ENCODE measurements around the gene MMP17. TPM values are rescaled to one million over a fixed set of nuclear protein-coding genes. Genes with fewer than 3 reads are reported as not detected.
A peak's percentile ranks its signal among the peaks of the same experiment; 100 is the strongest.

Gene MMP17
- polyA plus RNA-seq, 3 donors = 2.8 to 78.3 (median 3.0) TPM

- Histone ChIP-seq H3K4me3 (replicated peaks in 1 of 3; ENCODE audit: low read depth in 2 of 3, low read length in 3 of 3) (no peak overlapping the region), H3K27me3 (ENCODE audit: control insufficient read depth in 2 of 2, insufficient read depth in 2 of 2, low read length in 2 of 2) (no peaks in the 10 kb centered on the region), H3K36me3 (replicated peaks in 1 of 2; ENCODE audit: control insufficient read depth in 1 of 2, insufficient read depth in 2 of 2, low read length in 2 of 2) (no peaks in the 10 kb centered on the region), H3K9ac (ENCODE audit: insufficient read depth, low read length, poor library complexity, severe bottlenecking) (no peak overlapping the region), H3K27ac (ENCODE audit: low read depth in 1 of 2, low read length in 2 of 2) (no peak overlapping the region), H3K9me3 (replicated peaks in 1 of 2; ENCODE audit: control insufficient read depth in 1 of 2, insufficient read depth in 1 of 2, low read length in 2 of 2) (no peaks in the 10 kb centered on the region), H2AFZ (ENCODE audit: insufficient read depth, low read depth, low read length, poor library complexity, severe bottlenecking) (no peak overlapping the region), H3K4me1 (ENCODE audit: control insufficient read depth in 1 of 2, insufficient read depth in 2 of 2, low read length in 2 of 2) (peaks cover 44 to 57% of the 10 kb centered on the region in 2 donors), H3K4me2 (replicated peaks; ENCODE audit: extremely low read depth, low read length, poor library complexity, severe bottlenecking) (no peak overlapping the region), H4K20me1 (ENCODE audit: insufficient read depth, low read length) (no peaks in the 10 kb centered on the region), H3K79me2 (ENCODE audit: insufficient read depth, low read length) (no peaks in the 10 kb centered on the region)
- intact Hi-C loops (cut with micrococcal nuclease) = no loop called here
- H3K9me3 Mint-ChIP-seq = peaks cover 0 to 2% (median 0%) of the 10 kb centered on the region in 7 donors
- no peaks in the 10 kb centered on the region for H3K36me3 Mint-ChIP-seq
- peaks cover 48% of the 10 kb centered on the region for H3K4me1 Mint-ChIP-seq
- H3K27me3 Mint-ChIP-seq (ENCODE audit: low read depth in 3 of 3) = peaks cover 1 to 6% (median 2%) of the 10 kb centered on the region in 3 donors
- 88% methylated on average over 8 of the region's 20 CpGs for WGBS (ENCODE audit: insufficient coverage)
- H3K4me3 Mint-ChIP-seq = no peak overlapping the region
- no peak for TF ChIP-seq CTCF (IDR thresholded peaks at IDR 0.05)
- peak overlapping the region in 3 of 7 donors; percentile 7 to 58 (median 11) for H3K27ac Mint-ChIP-seq
- no peak for DNase-seq
Measured at GRCh38 chr12:131865180-131865875, 37.1 kb downstream of the MMP17 start.

GRCh38 chr12:131867471-131867870, 39.3 kb downstream of the MMP17 start:
- no peak overlapping the region for H3K4me2 ChIP-seq (replicated peaks; ENCODE audit: extremely low read depth, low read length, poor library complexity, severe bottlenecking)

More at GRCh38 chr12:131867471-131867870, 39.3 kb downstream of the MMP17 start:
- Histone ChIP-seq H3K27me3 (ENCODE audit: control insufficient read depth in 2 of 2, insufficient read depth in 2 of 2, low read length in 2 of 2) (no peaks in the 10 kb centered on the region), H3K9ac (ENCODE audit: insufficient read depth, low read length, poor library complexity, severe bottlenecking) (no peak overlapping the region), H2AFZ (ENCODE audit: insufficient read depth, low read depth, low read length, poor library complexity, severe bottlenecking) (peak overlapping the region; percentile 61), H3K79me2 (ENCODE audit: insufficient read depth, low read length) (no peaks in the 10 kb centered on the region), H3K27ac (ENCODE audit: low read depth in 1 of 2, low read length in 2 of 2) (no peak overlapping the region), H3K4me1 (ENCODE audit: control insufficient read depth in 1 of 2, insufficient read depth in 2 of 2, low read length in 2 of 2) (peaks cover 34 to 48% of the 10 kb centered on the region in 2 donors), H3K4me3 (replicated peaks in 1 of 3; ENCODE audit: low read depth in 2 of 3, low read length in 3 of 3) (no peak overlapping the region), H3K36me3 (replicated peaks in 1 of 2; ENCODE audit: control insufficient read depth in 1 of 2, insufficient read depth in 2 of 2, low read length in 2 of 2) (no peaks in the 10 kb centered on the region), H3K9me3 (replicated peaks in 1 of 2; ENCODE audit: control insufficient read depth in 1 of 2, insufficient read depth in 1 of 2, low read length in 2 of 2) (no peaks in the 10 kb centered on the region), H4K20me1 (ENCODE audit: insufficient read depth, low read length) (no peaks in the 10 kb centered on the region)
- Mint-ChIP-seq H3K27ac (peak overlapping the region in 5 of 7 donors; percentile 21 to 83 (median 57)), H3K4me1 (peaks cover 40% of the 10 kb centered on the region), H3K27me3 (ENCODE audit: low read depth in 3 of 3) (peaks cover 0 to 4% (median 1%) of the 10 kb centered on the region in 3 donors), H3K36me3 (peaks cover 0 to 3% of the 10 kb centered on the region in 2 donors), H3K4me3 (peak overlapping the region in 1 of 2 donors; percentile 31), H3K9me3 (peaks cover 0 to 2% (median 0%) of the 10 kb centered on the region in 7 donors)
- TF ChIP-seq CTCF (IDR thresholded peaks at IDR 0.05) = no peak
- WGBS (ENCODE audit: insufficient coverage) = 88% methylated on average over 4 of the region's 10 CpGs
- peak; percentile 56 to 65 (median 62) for DNase-seq
- intact Hi-C loops (cut with micrococcal nuclease) = no loop called here
